Measurements from ENCODE around the gene KRTAP19-7. TPM values are rescaled to one million over a fixed set of nuclear protein-coding genes. Genes with fewer than 3 reads are reported as not detected.

KRTAP19-7 gene
- total RNA-seq, 1 experiment from 2014 or later, result not detected

DNA sequence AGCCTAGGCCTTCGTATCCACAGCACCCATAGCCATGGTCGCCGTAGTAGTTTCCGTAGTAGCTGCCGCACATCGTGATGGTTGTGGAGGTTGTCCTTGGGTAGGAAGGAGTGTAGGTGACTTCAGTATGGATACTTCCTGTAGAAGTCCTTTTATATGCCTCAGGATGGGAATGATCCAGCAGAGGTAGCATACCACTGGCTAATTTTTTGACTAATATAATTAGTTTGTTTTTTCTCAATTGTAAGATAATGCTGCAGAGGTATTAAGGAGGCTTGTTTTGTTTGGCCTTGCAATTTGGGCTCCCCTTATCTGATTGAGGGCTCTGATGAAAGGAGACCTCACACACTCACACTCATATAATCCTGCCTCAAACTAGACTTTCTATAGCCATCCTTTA lies 37.7 kb upstream of the KRTAP19-7 start, which contains the start of gene KRTAP6-2:
Gene KRTAP6-2, minus strand, starts transcription at position 101 of the 400 bp plus-strand sequence. Its CDS starts 28 bp downstream, at position 73.
- Histone ChIP-seq H3K9me3 (ENCODE audit: control insufficient read depth in 1 of 2, insufficient read depth in 1 of 2, low read depth in 1 of 2, low read length in 2 of 2) (peaks cover 8 to 36% of the 10 kb centered on the region in 2 experiments; a peak in 2 of 4 replicates), H3K9ac (ENCODE audit: low read length) (no peak within 1 kb of the TSS), H3K27me3 (ENCODE audit: insufficient read depth, low read length) (no peaks in the 10 kb centered on the region), H2AFZ (ENCODE audit: low read depth, low read length, poor library complexity, severe bottlenecking) (no peak within 1 kb of the TSS), H4K20me1 (ENCODE audit: insufficient read depth) (no peaks in the 10 kb centered on the region), H3K4me1 (ENCODE audit: control insufficient read depth in 1 of 2, insufficient read depth in 2 of 2, low read length in 2 of 2) (no peaks in the 10 kb centered on the region), H3K27ac (ENCODE audit: low read depth, low read length) (no peak within 1 kb of the TSS), H3K4me3 (replicated peaks in 1 of 2; ENCODE audit: low read depth in 1 of 2, low read length in 2 of 2) (no peak within 1 kb of the TSS), H3K4me2 (ENCODE audit: low read length) (no peak within 1 kb of the TSS), H3K79me2 (ENCODE audit: insufficient read depth, low read length) (no peaks in the 10 kb centered on the region), H3K9me2 (ENCODE audit: insufficient read depth) (no peaks in the 10 kb centered on the region), H3K36me3 (ENCODE audit: control insufficient read depth in 1 of 2, insufficient read depth in 2 of 2, low read length in 2 of 2) (no peaks in the 10 kb centered on the region)
- intact Hi-C loops (cut with micrococcal nuclease), result no loop called here
- DNase-seq (ENCODE audit: low read depth, low spot score), result no peak
- ATAC-seq, result no peak
- TF ChIP-seq SIN3A (IDR thresholded peaks at IDR 0.05; ENCODE audit: low read depth) (no peak), EZH2 (IDR thresholded peaks at IDR 0.05) (no peak), EZH2phosphoT487 (IDR thresholded peaks at IDR 0.05; ENCODE audit: borderline replicate concordance) (no peak), ELF1 (IDR thresholded peaks at IDR 0.05; ENCODE audit: borderline replicate concordance, low read depth) (no peak), POLR2A (IDR thresholded peaks at IDR 0.05; ENCODE audit: borderline replicate concordance, extremely low read depth, insufficient read depth, insufficient read length) (no peak), ZFX (IDR thresholded peaks at IDR 0.05) (no peak), ZNF274 (IDR thresholded peaks at IDR 0.05; ENCODE audit: low read depth, low read length) (no peak), CBX3 (IDR thresholded peaks at IDR 0.05; ENCODE audit: low read depth) (no peak), SP1 (IDR thresholded peaks at IDR 0.05; ENCODE audit: low read depth) (no peak), SRF (IDR thresholded peaks at IDR 0.05; ENCODE audit: low read depth) (no peak), TCF7L2 (IDR thresholded peaks at IDR 0.05; ENCODE audit: borderline replicate concordance, extremely low read depth, insufficient read depth, insufficient read length) (no peak)
- TF ChIP-seq, protein P1, sequence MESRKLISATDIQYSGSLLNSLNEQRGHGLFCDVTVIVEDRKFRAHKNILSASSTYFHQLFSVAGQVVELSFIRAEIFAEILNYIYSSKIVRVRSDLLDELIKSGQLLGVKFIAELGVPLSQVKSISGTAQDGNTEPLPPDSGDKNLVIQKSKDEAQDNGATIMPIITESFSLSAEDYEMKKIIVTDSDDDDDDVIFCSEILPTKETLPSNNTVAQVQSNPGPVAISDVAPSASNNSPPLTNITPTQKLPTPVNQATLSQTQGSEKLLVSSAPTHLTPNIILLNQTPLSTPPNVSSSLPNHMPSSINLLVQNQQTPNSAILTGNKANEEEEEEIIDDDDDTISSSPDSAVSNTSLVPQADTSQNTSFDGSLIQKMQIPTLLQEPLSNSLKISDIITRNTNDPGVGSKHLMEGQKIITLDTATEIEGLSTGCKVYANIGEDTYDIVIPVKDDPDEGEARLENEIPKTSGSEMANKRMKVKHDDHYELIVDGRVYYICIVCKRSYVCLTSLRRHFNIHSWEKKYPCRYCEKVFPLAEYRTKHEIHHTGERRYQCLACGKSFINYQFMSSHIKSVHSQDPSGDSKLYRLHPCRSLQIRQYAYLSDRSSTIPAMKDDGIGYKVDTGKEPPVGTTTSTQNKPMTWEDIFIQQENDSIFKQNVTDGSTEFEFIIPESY (IDR thresholded peaks at IDR 0.05; ENCODE audit: extremely low read depth, insufficient replicate concordance, low read length), result no peak
- TF ChIP-seq, protein P2, sequence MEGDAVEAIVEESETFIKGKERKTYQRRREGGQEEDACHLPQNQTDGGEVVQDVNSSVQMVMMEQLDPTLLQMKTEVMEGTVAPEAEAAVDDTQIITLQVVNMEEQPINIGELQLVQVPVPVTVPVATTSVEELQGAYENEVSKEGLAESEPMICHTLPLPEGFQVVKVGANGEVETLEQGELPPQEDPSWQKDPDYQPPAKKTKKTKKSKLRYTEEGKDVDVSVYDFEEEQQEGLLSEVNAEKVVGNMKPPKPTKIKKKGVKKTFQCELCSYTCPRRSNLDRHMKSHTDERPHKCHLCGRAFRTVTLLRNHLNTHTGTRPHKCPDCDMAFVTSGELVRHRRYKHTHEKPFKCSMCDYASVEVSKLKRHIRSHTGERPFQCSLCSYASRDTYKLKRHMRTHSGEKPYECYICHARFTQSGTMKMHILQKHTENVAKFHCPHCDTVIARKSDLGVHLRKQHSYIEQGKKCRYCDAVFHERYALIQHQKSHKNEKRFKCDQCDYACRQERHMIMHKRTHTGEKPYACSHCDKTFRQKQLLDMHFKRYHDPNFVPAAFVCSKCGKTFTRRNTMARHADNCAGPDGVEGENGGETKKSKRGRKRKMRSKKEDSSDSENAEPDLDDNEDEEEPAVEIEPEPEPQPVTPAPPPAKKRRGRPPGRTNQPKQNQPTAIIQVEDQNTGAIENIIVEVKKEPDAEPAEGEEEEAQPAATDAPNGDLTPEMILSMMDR (IDR thresholded peaks at IDR 0.05 in 2 of 3, conservative IDR thresholded peaks at IDR 0.05 in 1 of 3; ENCODE audit: borderline replicate concordance in 1 of 3, insufficient read depth in 1 of 3, low read depth in 2 of 3, low read length in 2 of 3), result no peak
- TF ChIP-seq, protein P3, sequence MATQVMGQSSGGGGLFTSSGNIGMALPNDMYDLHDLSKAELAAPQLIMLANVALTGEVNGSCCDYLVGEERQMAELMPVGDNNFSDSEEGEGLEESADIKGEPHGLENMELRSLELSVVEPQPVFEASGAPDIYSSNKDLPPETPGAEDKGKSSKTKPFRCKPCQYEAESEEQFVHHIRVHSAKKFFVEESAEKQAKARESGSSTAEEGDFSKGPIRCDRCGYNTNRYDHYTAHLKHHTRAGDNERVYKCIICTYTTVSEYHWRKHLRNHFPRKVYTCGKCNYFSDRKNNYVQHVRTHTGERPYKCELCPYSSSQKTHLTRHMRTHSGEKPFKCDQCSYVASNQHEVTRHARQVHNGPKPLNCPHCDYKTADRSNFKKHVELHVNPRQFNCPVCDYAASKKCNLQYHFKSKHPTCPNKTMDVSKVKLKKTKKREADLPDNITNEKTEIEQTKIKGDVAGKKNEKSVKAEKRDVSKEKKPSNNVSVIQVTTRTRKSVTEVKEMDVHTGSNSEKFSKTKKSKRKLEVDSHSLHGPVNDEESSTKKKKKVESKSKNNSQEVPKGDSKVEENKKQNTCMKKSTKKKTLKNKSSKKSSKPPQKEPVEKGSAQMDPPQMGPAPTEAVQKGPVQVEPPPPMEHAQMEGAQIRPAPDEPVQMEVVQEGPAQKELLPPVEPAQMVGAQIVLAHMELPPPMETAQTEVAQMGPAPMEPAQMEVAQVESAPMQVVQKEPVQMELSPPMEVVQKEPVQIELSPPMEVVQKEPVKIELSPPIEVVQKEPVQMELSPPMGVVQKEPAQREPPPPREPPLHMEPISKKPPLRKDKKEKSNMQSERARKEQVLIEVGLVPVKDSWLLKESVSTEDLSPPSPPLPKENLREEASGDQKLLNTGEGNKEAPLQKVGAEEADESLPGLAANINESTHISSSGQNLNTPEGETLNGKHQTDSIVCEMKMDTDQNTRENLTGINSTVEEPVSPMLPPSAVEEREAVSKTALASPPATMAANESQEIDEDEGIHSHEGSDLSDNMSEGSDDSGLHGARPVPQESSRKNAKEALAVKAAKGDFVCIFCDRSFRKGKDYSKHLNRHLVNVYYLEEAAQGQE (IDR thresholded peaks at IDR 0.05; ENCODE audit: low read depth), result no peak
- TF ChIP-seq, protein P4, sequence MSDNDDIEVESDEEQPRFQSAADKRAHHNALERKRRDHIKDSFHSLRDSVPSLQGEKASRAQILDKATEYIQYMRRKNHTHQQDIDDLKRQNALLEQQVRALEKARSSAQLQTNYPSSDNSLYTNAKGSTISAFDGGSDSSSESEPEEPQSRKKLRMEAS (IDR thresholded peaks at IDR 0.05), result no peak
- RAD21 ChIA-PET (ENCODE audit: low non-redundant PET in 1 of 2, low total read pairs in 2 of 2, uncharacterized antibody in 2 of 2, unreplicated experiment in 2 of 2), result no interaction called here
- BruUV-seq (replicated peaks), result no TSS peak
- POLR2A ChIA-PET, result no interaction called here
- CTCF ChIA-PET, result no interaction called here

All from HCT116 (cell line).